Adrenal gland (tissue), 12 donors: Measurements from ENCODE around the gene CCNL1. TPM values are rescaled to one million over a fixed set of nuclear protein-coding genes. Genes with fewer than 3 reads are reported as not detected.
A peak's percentile ranks its signal among the peaks of the same experiment; 100 is the strongest.

Source experiments
- DNase-seq, 7 donors: peaks; one replicate each; pipeline ENCODE4 v3.0.0-alpha.2; 2019 to 2020
- H3K27ac ChIP-seq, 5 donors: fragments of 200-600 bp; sonication (generic) in 4 of 5; 1 replicate in 3 of 5; 2 replicates in 2 of 5; pipeline versions ENCODE4 v1.5.1 to v1.8.0; 2016 to 2020; ENCODE audit warnings: mild to moderate bottlenecking in 1 of 5
- H3K27me3 ChIP-seq: fragments of 200-600 bp; 2 replicates; pipeline ENCODE4 v1.8.0; 2021
- H3K36me3 ChIP-seq, 2 donors: fragments of 200-600 bp; replicated peaks in 1 of 2; 1 replicate in 1 of 2; 2 replicates in 1 of 2; pipeline versions ENCODE4 v1.5.1 to v1.8.0; 2018 to 2022
- H3K4me1 ChIP-seq, 2 donors: fragments of 200-600 bp; replicated peaks in 1 of 2; 1 replicate in 1 of 2; 2 replicates in 1 of 2; pipeline versions ENCODE4 v1.5.1 to v1.8.0; 2018 to 2021
- H3K4me3 ChIP-seq, 4 donors: fragments of 200-600 bp; sonication (generic) in 3 of 4; one replicate each; pipeline ENCODE4 v1.5.1; 2016 to 2018
- H3K9me3 ChIP-seq, 3 donors: fragments of 200-600 bp; sonication (generic) in 1 of 3; replicated peaks in 1 of 3; 1 replicate in 2 of 3; 2 replicates in 1 of 3; pipeline versions ENCODE4 v1.5.1 to v1.8.0; 2016 to 2021
- POLR2A ChIP-seq, 2 donors: fragments of 450-650 bp; IDR thresholded peaks; one replicate each; pipeline ENCODE4 v1.6.1; 2017; ENCODE audit warnings: antibody characterized with exemption in 2 of 2, mild to moderate bottlenecking in 2 of 2, moderate library complexity in 1 of 2
- WGBS, 4 donors: extraction: QIAGEN DNeasy Blood & Tissue Kit in 2 of 4; methylation state at CpG; one replicate each; pipeline versions ENCODE4 v1.1.5 to v1.1.7; 2013 to 2017; 5-methylcytosine and 5-hydroxymethylcytosine counted together
- intact Hi-C, 2 donors: fragments of 100-400 bp; cut with DNase I; formaldehyde crosslinking; loops; one replicate each; pipeline versions ENCODE4 v1.14.1 to v1.15.0; 2022 to 2023
- polyA plus RNA-seq, 3 donors: library from polyadenylated mRNA; stranded (reverse); fragments of 200-250 nt in 2 of 3; fragments of 350-450 nt in 1 of 3; fragmentation: Illumina TruSeq in 1 of 3; extraction: RNeasy Lipid Tissue Mini Kit (QIAGEN cat#74804) in 1 of 3; gene quantifications; one replicate each; pipeline ENCODE4 v1.2.3, GENCODE V29; 2013 to 2014
- total RNA-seq, 9 donors: library from RNA; depleted of rRNA in 4 of 9; stranded (reverse); fragments of >200 nt in 4 of 9; fragments of 120-200 nt in 1 of 9; fragmentation: NEBNext Ultra II Directional in 1 of 9; extraction: Animal tissue kit (Norgen Biotek cat#: 25700) in 1 of 9; gene quantifications; one replicate each; pipeline versions ENCODE4 v1.1.0 to v1.2.4, GENCODE V29; 2013 to 2023
- TF ChIP-seq, protein P1 (sequence below), 6 experiments: fragments of 450-650 bp in 4 of 6; fragments of 200-600 bp in 2 of 6; sonication (generic) in 1 of 6; IDR thresholded peaks; 1 replicate in 5 of 6; 2 replicates in 1 of 6; pipeline versions ENCODE4 v1.5.1 to v1.8.0; 2016 to 2021; ENCODE audit warnings: antibody characterized with exemption in 6 of 6, mild to moderate bottlenecking in 2 of 6, moderate library complexity in 1 of 6
- donor health status: healthy with polysubstance abuse.
- donor health status: Bipolar disorder and iron deficiency.
- donor health status: DM: yes; HTN: yes; CAD: no.
- donor health status: DM: no; HTN: no; CAD: no.
- donor health status: DM: no; HTN: no; CAD: no.
- donor health status: DM: yes; HTN: yes; CAD: no.

Gene CCNL1
- total and polyA plus RNA-seq, 12 donors: 50.1 to 223 (median 105) TPM

DNA sequence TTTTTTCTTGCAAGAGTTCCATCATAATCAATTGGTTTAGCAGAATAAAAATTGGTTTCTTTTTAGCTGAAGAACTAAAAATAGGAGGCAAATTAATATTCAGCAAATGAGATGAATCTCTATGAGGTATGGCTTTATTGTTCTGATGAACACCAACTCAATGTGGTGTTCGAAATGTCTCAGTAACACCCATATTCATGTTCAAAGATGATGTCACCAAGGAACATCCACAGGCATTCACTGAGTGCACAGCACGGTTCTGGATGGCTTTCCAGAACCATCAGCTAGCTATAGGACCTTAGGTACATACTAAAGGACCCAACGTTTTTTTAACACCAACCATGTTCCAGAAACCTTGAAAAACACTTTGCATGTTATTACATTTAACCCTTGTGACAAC is 42.7 kb downstream of the CCNL1 start:
- DNase-seq: no peak
- H3K27ac ChIP-seq: no peak overlapping the region
- H3K4me1 ChIP-seq: peaks cover 8 to 12% of the 10 kb centered on the region in 2 donors
- intact Hi-C loops: no loop called here
- no peaks in the 10 kb centered on the region for H3K36me3 ChIP-seq
- WGBS, 4 donors: 62 to 67% (median 64%) methylated on average over 3 of the region's 3 CpGs
- no peaks in the 10 kb centered on the region for H3K27me3 ChIP-seq
- TF ChIP-seq POLR2A (IDR thresholded peaks at IDR 0.05): no peak
- TF ChIP-seq, protein P1, sequence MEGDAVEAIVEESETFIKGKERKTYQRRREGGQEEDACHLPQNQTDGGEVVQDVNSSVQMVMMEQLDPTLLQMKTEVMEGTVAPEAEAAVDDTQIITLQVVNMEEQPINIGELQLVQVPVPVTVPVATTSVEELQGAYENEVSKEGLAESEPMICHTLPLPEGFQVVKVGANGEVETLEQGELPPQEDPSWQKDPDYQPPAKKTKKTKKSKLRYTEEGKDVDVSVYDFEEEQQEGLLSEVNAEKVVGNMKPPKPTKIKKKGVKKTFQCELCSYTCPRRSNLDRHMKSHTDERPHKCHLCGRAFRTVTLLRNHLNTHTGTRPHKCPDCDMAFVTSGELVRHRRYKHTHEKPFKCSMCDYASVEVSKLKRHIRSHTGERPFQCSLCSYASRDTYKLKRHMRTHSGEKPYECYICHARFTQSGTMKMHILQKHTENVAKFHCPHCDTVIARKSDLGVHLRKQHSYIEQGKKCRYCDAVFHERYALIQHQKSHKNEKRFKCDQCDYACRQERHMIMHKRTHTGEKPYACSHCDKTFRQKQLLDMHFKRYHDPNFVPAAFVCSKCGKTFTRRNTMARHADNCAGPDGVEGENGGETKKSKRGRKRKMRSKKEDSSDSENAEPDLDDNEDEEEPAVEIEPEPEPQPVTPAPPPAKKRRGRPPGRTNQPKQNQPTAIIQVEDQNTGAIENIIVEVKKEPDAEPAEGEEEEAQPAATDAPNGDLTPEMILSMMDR (IDR thresholded peaks at IDR 0.05): no peak
- H3K9me3 ChIP-seq: no peaks in the 10 kb centered on the region
- H3K4me3 ChIP-seq: no peak overlapping the region

DNA sequence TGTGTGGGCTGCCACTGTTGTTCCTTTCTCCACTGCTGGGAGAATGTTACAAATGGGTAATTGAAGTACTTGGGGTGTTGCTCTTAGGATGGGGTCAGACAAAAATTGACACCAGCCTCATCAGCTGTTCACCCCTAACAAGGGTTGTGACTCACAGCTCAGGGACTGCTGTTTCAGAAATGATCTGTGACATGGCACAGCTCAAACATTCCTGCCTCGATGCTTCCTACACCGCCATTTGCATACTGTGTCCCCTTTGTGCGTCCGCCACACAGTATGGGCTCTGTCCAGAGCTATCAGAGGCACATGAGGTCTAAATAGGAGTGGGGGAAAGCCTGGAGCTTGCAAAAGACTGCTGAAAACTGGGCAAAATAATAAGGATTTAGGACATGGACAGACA is 43.9 kb downstream of the CCNL1 start:
- H3K27me3 ChIP-seq: no peaks in the 10 kb centered on the region
- H3K36me3 ChIP-seq: no peaks in the 10 kb centered on the region
- peaks cover 8 to 12% of the 10 kb centered on the region in 2 donors for H3K4me1 ChIP-seq
- TF ChIP-seq, protein P1 (IDR thresholded peaks at IDR 0.05): no peak
- TF ChIP-seq POLR2A (IDR thresholded peaks at IDR 0.05): no peak
- peak overlapping the region in 2 of 5 donors; percentile 22 to 66 for H3K27ac ChIP-seq
- intact Hi-C loops: no loop called here
- WGBS, 4 donors: 69 to 83% (median 79%) methylated on average over 4 of the region's 4 CpGs
- H3K9me3 ChIP-seq: no peaks in the 10 kb centered on the region
- no peak overlapping the region for H3K4me3 ChIP-seq
- no peak for DNase-seq

DNA sequence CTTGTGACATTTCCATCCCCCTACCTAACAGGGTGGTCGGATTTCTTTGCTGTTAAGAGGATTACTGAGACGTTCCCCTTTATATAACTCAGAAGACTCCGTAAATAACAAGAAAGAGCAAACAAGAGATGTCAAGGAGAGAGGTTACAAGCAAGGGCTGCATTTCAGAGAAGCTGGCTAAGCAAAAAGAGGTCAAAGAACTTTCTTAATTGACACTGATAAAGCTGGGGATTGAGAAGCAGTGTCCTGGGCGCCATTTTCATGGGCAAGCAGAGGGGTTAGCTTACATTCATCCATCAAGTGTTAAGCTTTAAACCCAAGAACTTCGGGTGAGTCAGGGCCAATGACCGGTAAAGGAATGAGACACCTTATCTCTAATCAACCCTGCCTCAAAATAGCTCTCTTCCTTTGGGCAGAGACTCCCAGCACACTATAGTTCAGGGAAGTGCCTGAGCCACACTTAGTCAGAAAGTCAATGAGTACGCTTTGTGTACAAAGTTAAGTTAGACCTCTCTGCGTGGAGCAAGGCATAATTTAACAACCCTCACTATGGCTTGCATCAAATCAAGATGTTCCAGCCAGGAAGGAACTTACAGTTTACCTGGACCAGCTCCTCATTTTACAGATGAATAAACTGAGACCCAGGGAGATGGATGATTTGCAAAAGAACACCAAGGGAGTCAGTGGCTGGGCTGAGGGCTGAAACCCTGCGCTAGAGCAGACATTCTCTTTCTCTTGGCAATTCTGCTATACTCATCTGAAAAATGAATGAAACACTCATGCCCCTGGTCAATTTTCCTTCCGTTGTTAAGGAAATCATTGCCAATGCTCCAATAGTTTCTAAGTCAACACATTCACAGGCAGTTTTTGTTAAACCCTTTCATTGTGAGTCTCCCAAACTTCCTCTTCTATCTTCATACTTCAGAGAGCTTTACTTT is 44.6 kb downstream of the CCNL1 start:
- Histone ChIP-seq H3K9me3 (no peaks in the 10 kb centered on the region), H3K4me1 (peaks cover 8 to 12% of the 10 kb centered on the region in 2 donors), H3K36me3 (no peaks in the 10 kb centered on the region), H3K27ac (peak overlapping the region in 3 of 5 donors; percentile 22 to 66 (median 39)), H3K27me3 (no peaks in the 10 kb centered on the region), H3K4me3 (no peak overlapping the region)
- DNase-seq: peak in 6 of 7 donors; percentile 56 to 83 (median 68)
- TF ChIP-seq, protein P1 (IDR thresholded peaks at IDR 0.05): no peak
- peak in 1 of 2 donors; percentile 14 for TF ChIP-seq POLR2A (IDR thresholded peaks at IDR 0.05)
- WGBS, 4 donors: 40 to 56% (median 46%) methylated on average over 10 of the region's 10 CpGs
- intact Hi-C loops: no loop called here

DNA sequence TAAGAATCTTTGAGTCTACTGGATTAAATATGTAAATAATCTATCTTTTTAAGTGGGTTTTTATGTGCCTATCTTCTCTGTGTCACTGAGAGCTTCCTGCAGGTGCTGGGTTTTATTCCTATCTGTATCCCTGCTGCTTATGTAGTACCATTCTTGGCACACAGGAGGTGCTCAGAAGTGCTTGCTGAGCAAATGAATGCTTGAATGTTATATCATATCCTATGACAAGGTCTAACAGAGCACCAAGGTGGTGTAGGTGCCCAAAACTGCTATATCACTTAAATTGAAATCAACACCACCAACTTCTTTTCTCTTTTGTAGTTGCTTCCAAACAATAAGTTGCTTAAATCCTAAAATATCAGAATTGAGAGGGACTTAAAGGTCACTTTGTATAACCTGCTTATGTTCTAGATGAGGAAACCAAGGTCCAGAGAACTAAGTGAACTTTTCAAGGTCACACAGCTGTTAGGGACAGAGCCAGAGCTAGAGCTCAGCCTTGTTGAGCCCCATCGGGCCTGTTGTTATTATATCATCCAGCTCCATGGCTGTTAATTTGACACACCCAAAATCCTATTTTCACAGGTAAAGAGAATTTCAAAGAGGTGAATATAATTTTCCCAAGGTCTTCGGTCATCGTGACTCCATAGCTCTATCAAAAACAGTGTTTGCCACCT is 46.0 kb downstream of the CCNL1 start:
- Histone ChIP-seq H3K27me3 (no peaks in the 10 kb centered on the region), H3K27ac (no peak overlapping the region), H3K9me3 (no peaks in the 10 kb centered on the region), H3K4me3 (no peak overlapping the region), H3K36me3 (no peaks in the 10 kb centered on the region), H3K4me1 (peaks cover 8 to 12% of the 10 kb centered on the region in 2 donors)
- intact Hi-C loops: no loop called here
- WGBS, 4 donors: 77 to 84% (median 79%) methylated on average over 3 of the region's 3 CpGs
- DNase-seq: no peak
- TF ChIP-seq, protein P1 (IDR thresholded peaks at IDR 0.05): no peak
- TF ChIP-seq POLR2A (IDR thresholded peaks at IDR 0.05): no peak
